ENCODE results near the gene KHDC3L.
"Not testable (repeated sequence)": the region's sequence is repeated elsewhere in the genome, so short reads cannot be mapped to it uniquely, and the experiment has no call there.

The KHDC3L gene

DNA sequence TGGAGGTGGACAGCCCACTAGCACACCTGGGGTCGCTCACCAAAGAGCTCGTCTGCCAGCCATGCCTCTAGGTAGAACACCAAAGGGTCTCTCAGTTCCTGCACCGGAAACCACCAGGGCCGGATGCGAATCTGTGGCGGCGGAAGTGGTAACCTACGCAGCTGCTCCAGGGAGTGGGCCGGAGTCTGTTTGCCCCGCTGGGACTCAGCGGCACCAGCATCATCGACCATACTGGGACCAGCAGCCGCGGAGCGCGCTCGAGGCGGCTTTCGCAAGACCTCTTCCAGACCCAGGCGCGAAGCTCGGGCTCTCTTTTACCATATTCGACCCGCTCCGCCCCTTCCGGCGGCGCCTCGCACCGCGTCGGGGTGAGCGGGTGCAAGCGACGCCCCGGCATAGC is 7.1 kb downstream of the KHDC3L start, which contains the start of gene OOEP:
TSS of gene OOEP (minus strand) at position 335 of the 400 bp plus-strand sequence. CDS start at position 230, 105 bp downstream.
- DNase-seq (ENCODE audit: low read depth, low spot score): no peak

- no peak for DNase-seq (ENCODE audit: low read depth, low spot score)
These were observed 9.5 kb downstream of the KHDC3L start for GRCh38 chr6:73371984-73372383.

- no peak for DNase-seq (ENCODE audit: low read depth, low spot score)
These were observed 10.1 kb downstream of the KHDC3L start for GRCh38 chr6:73372516-73372915.

DNA sequence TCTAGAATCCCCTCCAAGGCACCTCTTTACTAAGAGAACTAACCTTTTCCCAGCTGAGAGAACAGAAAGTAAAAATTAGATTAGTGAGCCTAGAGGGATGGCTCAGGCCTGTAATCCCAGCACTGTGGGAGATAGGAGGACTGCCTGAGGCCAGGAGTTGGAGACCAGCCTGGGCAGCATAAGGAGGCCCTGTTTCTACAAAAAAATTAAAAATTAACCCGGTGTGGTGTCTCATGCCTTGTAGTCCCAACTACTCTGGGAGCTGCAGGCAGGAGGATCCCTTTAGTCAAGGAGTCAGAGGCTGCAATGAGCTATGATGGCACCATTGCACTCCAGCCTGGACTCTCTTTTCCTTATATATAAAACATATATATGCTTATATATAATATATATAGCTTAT is 12.8 kb downstream of the KHDC3L start:
- no peak for DNase-seq (ENCODE audit: low read depth, low spot score)

DNA sequence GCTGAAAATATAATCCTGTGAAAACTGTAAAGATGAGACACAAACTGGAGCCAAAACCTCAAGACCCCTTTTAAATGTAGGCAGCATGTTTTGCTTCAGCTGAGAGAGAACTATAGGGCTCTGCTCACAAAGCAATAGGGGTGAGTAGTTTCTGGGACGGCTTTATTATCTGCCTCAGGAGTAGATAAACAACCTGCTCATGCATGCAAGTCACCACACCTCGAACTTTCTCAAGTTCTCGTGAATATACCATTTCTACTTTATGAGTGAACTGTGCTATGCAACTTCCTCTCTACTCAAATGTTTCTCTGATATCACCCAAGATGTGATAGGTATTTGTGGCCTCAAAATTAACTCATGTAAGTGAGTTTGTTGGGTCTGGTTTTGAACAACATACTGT is 14.8 kb downstream of the KHDC3L start:
- DNase-seq (ENCODE audit: low read depth, low spot score): no peak

DNA sequence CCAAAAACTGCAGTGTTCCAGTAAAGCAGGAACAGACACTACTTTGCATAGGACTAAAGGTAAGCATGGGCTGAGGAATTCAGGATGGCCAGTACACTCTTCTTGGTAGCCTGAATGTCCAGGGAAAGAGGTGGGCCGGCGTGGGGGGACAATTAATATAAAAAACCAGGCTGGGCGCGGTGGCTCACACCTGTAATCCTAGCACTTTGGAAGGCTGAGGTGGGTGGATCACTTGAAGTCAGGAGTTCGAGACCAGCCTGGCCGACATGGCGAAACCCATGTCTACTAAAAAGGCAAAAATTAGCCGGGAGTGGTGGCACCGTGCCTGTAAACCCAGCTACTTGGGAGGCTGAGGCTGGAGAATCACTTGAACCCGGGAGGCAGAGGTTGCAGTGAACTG is 19.1 kb downstream of the KHDC3L start:
- DNase-seq (ENCODE audit: low read depth, low spot score): not testable (repeated sequence)

DNA sequence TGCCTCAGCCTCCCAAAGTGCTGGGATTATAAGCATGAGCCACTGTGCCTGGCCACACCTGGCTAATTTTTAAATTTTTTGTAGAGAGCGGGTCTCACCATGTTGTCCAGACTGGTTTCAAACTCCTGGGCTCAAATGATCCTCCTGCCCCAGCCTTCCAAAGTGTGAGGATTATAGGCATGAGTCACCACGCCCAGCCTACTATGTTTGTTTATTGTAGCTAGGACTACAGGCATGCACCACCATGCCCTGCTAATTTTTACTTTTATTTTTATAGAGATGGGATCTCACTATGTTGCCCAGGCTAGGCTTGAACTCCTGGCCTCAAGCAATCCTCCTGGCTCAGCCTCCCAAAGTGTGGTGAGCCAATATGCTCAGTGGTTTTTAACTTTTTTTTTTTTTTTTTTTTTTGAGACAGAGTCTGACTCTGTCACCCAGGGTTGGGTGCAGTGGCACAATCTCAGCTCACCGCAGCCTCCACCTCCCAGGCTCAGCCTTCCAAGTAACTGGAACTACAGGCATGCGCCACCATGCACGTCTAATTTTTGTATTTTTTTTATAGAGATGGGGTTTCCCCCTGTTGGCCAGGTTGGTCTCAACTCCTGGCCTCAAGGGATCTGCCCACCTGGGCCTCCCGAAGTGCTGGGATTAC is 20.1 kb downstream of the KHDC3L start:
- DNase-seq (ENCODE audit: low read depth, low spot score): no peak

GRCh38 chr6:73388433-73388799 is 26.0 kb downstream of the KHDC3L start:
- no peak for DNase-seq (ENCODE audit: low read depth, low spot score)

DNA sequence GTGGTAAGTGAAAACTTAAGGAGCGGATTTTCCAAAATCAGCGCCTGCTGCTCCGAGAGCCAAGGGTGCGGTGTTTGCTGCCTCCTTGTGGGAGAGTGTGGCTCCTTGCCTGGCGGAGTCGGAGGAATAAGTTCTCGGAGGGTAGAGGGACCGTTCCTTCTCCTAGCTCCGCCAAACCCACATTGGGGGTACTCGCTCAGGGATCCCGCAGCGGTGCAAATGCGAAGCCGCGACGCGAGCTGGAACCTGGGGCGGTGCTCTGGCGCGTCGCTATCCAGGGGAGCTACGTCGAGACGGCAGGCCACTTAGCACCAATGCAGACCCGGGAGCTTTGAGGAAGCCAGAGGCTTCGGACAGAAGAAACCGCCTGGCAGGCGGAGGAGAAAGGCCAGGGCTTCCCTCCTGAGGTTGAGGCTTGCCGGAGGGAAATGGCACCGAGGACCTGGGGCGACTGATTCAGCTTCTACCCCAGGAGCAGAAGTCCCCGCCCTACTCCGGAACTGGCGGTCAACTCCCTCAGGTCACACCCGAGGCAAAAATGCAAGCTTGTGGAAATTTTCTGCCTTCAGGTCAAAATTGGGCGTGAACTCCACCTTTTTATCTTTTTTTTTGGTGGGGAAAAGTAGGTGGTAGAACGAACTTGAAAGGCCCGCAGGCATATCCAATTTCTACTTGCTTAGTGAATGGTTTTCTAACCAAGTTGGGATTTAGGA is 26.5 kb downstream of the KHDC3L start:
- DNase-seq (ENCODE audit: low read depth, low spot score): no peak

DNA sequence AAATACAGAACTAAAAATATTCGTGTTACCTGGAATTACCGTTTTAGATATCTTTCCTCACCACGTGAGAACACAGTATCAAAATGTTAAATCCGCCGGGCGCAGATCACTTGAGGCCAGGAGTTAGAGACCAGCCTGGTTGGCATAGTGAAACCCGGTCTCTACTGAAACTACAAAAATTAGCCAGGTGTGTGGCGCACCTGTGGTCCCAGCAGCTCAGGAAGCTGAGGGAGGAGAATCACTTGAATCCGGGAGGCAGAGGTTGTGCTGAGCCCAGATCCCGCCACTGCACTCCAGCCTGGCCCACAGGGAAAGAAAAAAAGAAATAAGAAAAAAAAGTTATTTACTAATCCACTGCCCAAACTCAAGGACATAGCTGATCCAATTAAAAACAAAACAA is 27.4 kb downstream of the KHDC3L start:
- DNase-seq (ENCODE audit: low read depth, low spot score): no peak

DNA sequence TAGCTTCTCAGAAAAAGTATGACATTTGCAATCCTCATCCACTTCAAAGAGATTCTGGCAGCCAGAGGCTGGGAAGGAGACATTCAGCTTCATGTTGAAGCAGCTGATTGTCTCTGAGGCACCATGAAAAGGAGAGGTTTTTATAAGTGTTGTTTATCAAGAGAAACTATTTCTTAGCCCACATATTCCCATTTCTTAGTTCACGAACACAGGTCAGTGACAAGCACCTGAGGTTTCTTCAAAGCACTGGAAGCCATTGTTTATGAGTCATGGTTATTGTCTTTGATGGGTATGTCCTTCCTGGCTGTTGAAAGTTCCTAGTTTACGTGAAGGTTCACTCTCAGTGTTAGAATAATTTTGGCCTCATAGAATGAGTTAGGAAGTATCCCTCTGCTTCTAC is 29.2 kb downstream of the KHDC3L start:
- DNase-seq (ENCODE audit: low read depth, low spot score): no peak

DNA sequence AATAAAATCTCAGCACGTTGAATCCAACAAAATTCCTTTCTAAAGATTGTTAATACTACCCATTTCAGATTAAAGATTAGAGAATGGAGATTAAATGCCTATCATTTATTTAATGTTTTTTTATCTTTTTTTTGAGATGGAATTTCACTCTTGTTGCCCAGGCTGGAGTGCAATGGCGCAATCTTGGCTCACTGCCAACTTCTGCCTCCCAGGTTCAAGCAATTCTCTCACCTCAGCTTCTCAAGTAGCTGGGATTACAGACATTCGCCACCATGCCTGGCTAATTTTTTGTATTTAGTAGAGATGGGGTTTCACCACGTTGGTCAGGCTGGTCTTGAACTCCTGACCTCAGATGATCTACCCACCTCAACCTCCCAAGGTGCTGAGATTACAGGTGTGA is 29.7 kb downstream of the KHDC3L start:
- not testable (repeated sequence) for DNase-seq (ENCODE audit: low read depth, low spot score)

DNA sequence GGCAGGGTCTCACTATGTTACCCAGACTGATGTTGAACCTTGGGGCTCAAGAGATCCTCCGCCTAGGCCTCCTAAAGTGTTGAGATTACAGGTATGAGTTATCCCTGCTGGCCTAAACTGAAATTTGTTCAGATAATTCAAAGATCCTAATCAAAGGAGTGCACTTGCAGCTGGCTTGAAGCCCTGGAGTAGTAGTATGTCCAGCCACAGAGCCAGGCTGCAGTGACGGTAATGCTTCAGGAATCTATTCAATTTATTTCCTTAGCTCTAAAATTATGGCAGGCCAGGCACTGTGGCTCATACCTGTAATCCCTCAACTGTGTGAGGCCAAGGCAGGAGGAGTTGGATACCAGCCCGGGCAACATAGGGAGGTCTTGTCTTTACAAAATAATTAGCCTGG is 30.8 kb downstream of the KHDC3L start:
- no peak for DNase-seq (ENCODE audit: low read depth, low spot score)

GRCh38 chr6:73394577-73395354 is 32.3 kb downstream of the KHDC3L start, which contains the start of gene DDX43:
TSS of gene DDX43 (plus strand) at chr6:73394828. CDS start at chr6:73394906, 78 bp downstream.
- DNase-seq (ENCODE audit: low read depth, low spot score): no peak

DNA sequence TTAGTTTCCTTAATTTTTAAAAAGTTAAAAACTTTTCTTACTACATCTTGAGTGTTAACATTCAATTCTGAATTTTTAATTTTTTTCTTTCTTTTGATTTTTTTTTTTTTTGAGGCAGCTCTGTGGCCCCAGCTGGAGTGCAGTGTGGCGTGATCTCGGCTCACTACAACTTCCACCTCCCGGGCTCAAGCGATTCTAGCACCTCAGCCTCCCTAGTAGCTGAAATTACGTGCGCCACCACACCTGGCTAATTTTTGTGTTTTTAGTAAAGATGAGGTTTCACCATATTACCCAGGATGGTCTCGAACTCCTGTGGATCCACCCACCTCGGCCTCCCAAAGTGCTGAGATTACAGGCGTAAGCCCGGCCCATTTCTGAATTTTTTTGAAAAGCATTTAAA is 33.4 kb downstream of the KHDC3L start:
- no peak for DNase-seq (ENCODE audit: low read depth, low spot score)

DNA sequence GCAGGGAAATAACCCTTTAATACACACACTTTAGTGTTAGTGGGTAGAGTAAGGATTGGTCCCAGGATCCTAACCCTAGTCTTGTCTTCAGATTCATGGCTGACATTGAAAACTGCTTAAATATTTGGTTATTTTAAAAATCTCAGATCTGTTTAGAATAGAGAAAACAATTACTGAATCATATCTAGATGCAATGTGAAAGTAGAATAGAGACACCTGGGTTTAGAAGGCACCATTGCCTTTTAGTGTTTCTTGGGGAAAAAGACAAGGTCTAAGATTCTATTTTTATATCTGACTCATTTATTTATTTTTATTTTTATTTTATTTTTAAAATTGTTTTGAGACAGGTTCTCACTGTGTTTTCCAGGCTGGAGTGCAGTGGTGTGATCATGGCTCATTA is 38.2 kb downstream of the KHDC3L start:
- no peak for DNase-seq (ENCODE audit: low read depth, low spot score)

DNA sequence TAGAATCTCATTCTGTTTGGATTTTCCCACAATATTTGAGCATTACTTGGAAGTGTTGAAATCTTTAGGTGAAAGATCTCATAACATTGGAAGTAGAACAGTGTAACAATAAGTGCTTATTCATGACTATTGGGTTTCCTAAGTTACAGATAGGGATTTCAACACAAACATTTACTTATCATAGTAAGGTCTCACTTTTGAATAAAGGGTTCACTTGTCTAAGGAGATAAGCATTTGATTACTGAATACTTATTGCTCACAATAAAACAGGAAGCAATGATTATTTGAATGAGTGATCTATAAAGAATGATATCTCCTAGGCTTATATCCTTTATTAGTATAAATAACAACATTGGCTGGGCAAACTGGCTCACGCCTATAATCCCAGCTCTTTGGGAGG is 46.9 kb downstream of the KHDC3L start:
- no peak for DNase-seq (ENCODE audit: low read depth, low spot score)

- DNase-seq (ENCODE audit: low read depth, low spot score): no peak
These were observed 50.6 kb downstream of the KHDC3L start for GRCh38 chr6:73413102-73413501.
